NB4 (cell line): ENCODE data around the gene NBPF12.
"Not testable (repeated sequence)": the region's sequence is repeated elsewhere in the genome, so short reads cannot be mapped to it uniquely, and the experiment has no call there.

ENCODE experiments used
- CTCF ChIP-seq: IDR thresholded peaks from one replicate; pipeline ENCODE4 v1.5.1; 2012; ENCODE audit warnings: low read depth, low read length
- MAX ChIP-seq: IDR thresholded peaks from 2 replicates; pipeline ENCODE4 v1.6.1; 2011; ENCODE audit warnings: low read depth, low read length
- POLR2A ChIP-seq: IDR thresholded peaks from 2 replicates; pipeline ENCODE4 v1.6.1; 2011; ENCODE audit warnings: mild to moderate bottlenecking; ENCODE audit not compliant: insufficient read length; ENCODE audit errors: extremely low read depth

DNA sequence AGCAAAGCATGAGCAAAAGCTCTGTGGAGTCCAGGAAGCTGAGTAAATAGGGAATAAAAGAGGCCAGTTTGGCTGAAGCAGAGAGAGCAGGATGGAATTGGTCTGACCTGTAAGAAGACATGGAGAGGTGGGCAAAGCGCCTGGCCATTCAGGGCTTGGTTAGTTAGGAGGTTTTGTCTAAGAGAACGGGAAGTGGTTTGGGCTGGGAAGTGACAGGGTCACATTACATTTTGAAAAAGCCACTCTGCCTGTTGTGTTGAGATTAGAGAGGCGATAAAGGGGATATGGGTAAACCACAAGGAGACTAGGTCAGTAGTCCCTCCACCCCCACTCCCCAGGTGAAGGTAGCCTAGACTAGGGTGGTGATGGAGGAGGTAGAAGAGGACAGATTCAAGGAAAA lies 662 bp upstream of the NBPF12 start:
- not testable (repeated sequence) for TF ChIP-seq CTCF, POLR2A, MAX
